HepG2 (cell line): ENCODE measurements around the gene SELENOV. TPM values are rescaled to one million over a fixed set of nuclear protein-coding genes. Genes with fewer than 3 reads are reported as not detected.

ENCODE experiments used
- ATAC-seq: fragments of 200-7000 bp; cut with Tn5 transposase; 3 replicates; pipeline ENCODE4 v1.9.1; 2020; ENCODE audit warnings: mild to moderate bottlenecking, moderate library complexity
- BruUV-seq: library from RNA; stranded (reverse); fragments of 400-500 nt; replicated peaks from 2 replicates; lab custom pipeline; 2021; lab: Mats Ljungman, UMichigan
- CTCF ChIA-PET: fragments of 300-600 bp; formaldehyde crosslinking; extraction: SDS; loops from one replicate; lab custom pipeline; 2021; ENCODE audit warnings: low total read pairs, inconsistent platforms, low intra/inter-chr PET ratio; lab: Yijun Ruan, JAX
- POLR2A ChIA-PET: fragments of 350-600 bp; sonication (Branson Sonifier 250); formaldehyde crosslinking; loops from one replicate; lab custom pipeline; 2020; ENCODE audit warnings: antibody characterized with exemption, inconsistent platforms; lab: Yijun Ruan, JAX
- DNase-seq: peaks from one replicate; pipeline ENCODE4 v3.0.0-alpha.2; 2015; ENCODE audit warnings: low spot score
- FAIRE-seq: peaks from 3 replicates; lab custom pipeline; 2011; peaks lifted over from hg19 to GRCh38; lab: Jason Lieb, UNC
- H2AFZ ChIP-seq: one replicate; pipeline ENCODE4 v1.6.1; 2011; ENCODE audit warnings: low read length, inconsistent platforms
- H3K27ac ChIP-seq: fragments of 300-600 bp; 3 replicates; pipeline ENCODE4 v1.8.0; 2011; ENCODE audit warnings: mixed run types, mild to moderate bottlenecking, mixed read lengths, low read length, inconsistent platforms; ENCODE audit not compliant: insufficient read depth; ENCODE audit errors: extremely low read length
- H3K27me3 ChIP-seq, 2 experiments: fragments of 200-600 bp in 1 of 2; 2 replicates in 1 of 2; 3 replicates in 1 of 2; pipeline versions ENCODE4 v1.6.0 to v1.8.0; 2011; ENCODE audit warnings: low read length in 2 of 2, mild to moderate bottlenecking in 2 of 2, moderate library complexity in 2 of 2, inconsistent platforms in 1 of 2; ENCODE audit not compliant: insufficient read depth in 2 of 2, control insufficient read depth in 1 of 2
- H3K36me3 ChIP-seq, 2 experiments: fragments of 200-600 bp in 1 of 2; replicated peaks in 1 of 2; 2 replicates in 1 of 2; 3 replicates in 1 of 2; pipeline versions ENCODE4 v1.5.1 to v1.8.0; 2011; ENCODE audit warnings: low read length in 2 of 2, inconsistent platforms in 1 of 2; ENCODE audit not compliant: insufficient read depth in 2 of 2, control insufficient read depth in 1 of 2
- H3K4me1 ChIP-seq: 2 replicates; pipeline ENCODE4 v1.5.1; 2012; ENCODE audit warnings: low read length, inconsistent platforms; ENCODE audit not compliant: insufficient read depth
- H3K4me2 ChIP-seq: 2 replicates; pipeline ENCODE4 v1.6.0; 2011; ENCODE audit warnings: low read depth, low read length, inconsistent platforms
- H3K4me3 ChIP-seq, 3 experiments: fragments of 200-600 bp in 1 of 3; sonication (generic), shearing (Covaris generic) in 1 of 3; replicated peaks in 1 of 3; 2 replicates each; pipeline ENCODE4 v1.5.1; 2011 to 2016; ENCODE audit warnings: low read length in 3 of 3, inconsistent platforms in 2 of 3, low read depth in 2 of 3, mild to moderate bottlenecking in 2 of 3, control low read depth in 1 of 3, mixed read lengths in 1 of 3; ENCODE audit not compliant: insufficient read depth in 1 of 3
- H3K79me2 ChIP-seq: one replicate; pipeline ENCODE4 v1.6.1; 2011; ENCODE audit warnings: low read length, inconsistent platforms; ENCODE audit not compliant: insufficient read depth
- H3K9ac ChIP-seq: 2 replicates; pipeline ENCODE4 v1.6.0; 2011; ENCODE audit warnings: mild to moderate bottlenecking, low read depth, low read length, inconsistent platforms; ENCODE audit not compliant: insufficient read depth
- H3K9me3 ChIP-seq: 2 replicates; pipeline ENCODE4 v1.5.1; 2012; ENCODE audit warnings: mild to moderate bottlenecking, low read length
- H4K20me1 ChIP-seq: 2 replicates; pipeline ENCODE4 v1.6.0; 2011; ENCODE audit warnings: inconsistent platforms, mild to moderate bottlenecking, low read length, moderate library complexity; ENCODE audit not compliant: insufficient read depth
- ATF3 ChIP-seq: sonication (generic); formaldehyde crosslinking; IDR thresholded peaks from 2 replicates; pipeline ENCODE4 v1.4.0; 2020; ENCODE audit warnings: missing genetic modification reagents
- CHD2 ChIP-seq: IDR thresholded peaks from 2 replicates; pipeline ENCODE4 v1.6.1; 2011; ENCODE audit warnings: low read depth, low read length, improper control_type of control experiment
- ESRRA ChIP-seq: sonication (generic); formaldehyde crosslinking; IDR thresholded peaks from 2 replicates; pipeline ENCODE4 v1.5.1; 2020; ENCODE audit warnings: mild to moderate bottlenecking, low read depth, missing genetic modification reagents
- HNF1A ChIP-seq, 2 experiments: sonication (generic) in 1 of 2; formaldehyde crosslinking in 1 of 2; IDR thresholded peaks; 2 replicates each; pipeline versions ENCODE4 v1.4.0 to v1.6.1; 2016 to 2020; ENCODE audit warnings: borderline replicate concordance in 1 of 2, low read depth in 1 of 2, mild to moderate bottlenecking in 1 of 2, missing genetic modification reagents in 1 of 2
- MXD4 ChIP-seq: IDR thresholded peaks from 2 replicates; pipeline ENCODE4 v1.6.1; 2016; ENCODE audit warnings: mild to moderate bottlenecking, missing biosample characterization, missing genetic modification reagents
- MYNN ChIP-seq: sonication (generic); formaldehyde crosslinking; IDR thresholded peaks from 2 replicates; pipeline ENCODE4 v1.4.0; 2020; ENCODE audit warnings: mild to moderate bottlenecking, low read depth, missing genetic modification reagents
- PPARG ChIP-seq: conservative IDR thresholded peaks from 2 replicates; pipeline ENCODE4 v1.6.1; 2016; ENCODE audit warnings: missing biosample characterization, missing genetic modification reagents
- ZNF317 ChIP-seq: sonication (generic); formaldehyde crosslinking; IDR thresholded peaks from 2 replicates; pipeline ENCODE4 v1.5.0; 2020; ENCODE audit warnings: mild to moderate bottlenecking, missing genetic modification reagents
- ZNF7 ChIP-seq: IDR thresholded peaks from 2 replicates; pipeline ENCODE4 v1.6.1; 2016; ENCODE audit warnings: missing biosample characterization, missing genetic modification reagents
- ZNF841 ChIP-seq: sonication (generic); formaldehyde crosslinking; IDR thresholded peaks from 2 replicates; pipeline ENCODE4 v1.8.1; 2023; ENCODE audit warnings: missing genetic modification reagents, borderline replicate concordance
- WGBS: methylation state at CpG from one replicate; pipeline ENCODE4 v1.1.6; 2017; ENCODE audit warnings: low lambda C conversion rate; 5-methylcytosine and 5-hydroxymethylcytosine counted together
- in situ Hi-C: cut with HindIII; loops from 2 replicates; pipeline ENCODE4 v1.10.0; 2017; ENCODE audit warnings: low pct_unique_long_range_greater_than_20kb; ENCODE audit not compliant: extremely low pct_ligation_motif_present
- intact Hi-C: fragments of 100-400 bp; cut with micrococcal nuclease; formaldehyde crosslinking; loops from one replicate; pipeline ENCODE4 v1.10.0; 2022; ENCODE audit not compliant: unreplicated experiment
- polyA plus RNA-seq, 8 experiments: library from polyadenylated mRNA; depleted of rRNA in 3 of 8; stranded (reverse) in 7 of 8; unstranded in 1 of 8; fragments of >200 nt; fragmentation: Illumina TruSeq in 4 of 8; extraction: Trizol in 4 of 8; gene quantifications; 2 replicates each; pipeline versions ENCODE4 v1.2.1 to v1.2.3, GENCODE V29; 2011 to 2016; ENCODE audit warnings: low read depth in 4 of 8, missing spikeins in 1 of 8, mixed read lengths in 1 of 8; ENCODE audit not compliant: insufficient read depth in 1 of 8
- total RNA-seq, 5 experiments: library from RNA; depleted of rRNA; stranded (reverse); fragments of >200 nt; fragmentation: Illumina TruSeq; extraction: Trizol; gene quantifications; 2 replicates each; pipeline ENCODE4 v1.2.3, GENCODE V29; 2016; ENCODE audit warnings: low read depth in 1 of 5

The SELENOV gene
- total and polyA plus RNA-seq, 2 of the 13 experiments (the other 11 are each of a cell fraction or from before 2014, with no cell fraction given): not detected

- no peak for TF ChIP-seq ATF3
Measured at GRCh38 chr19:39481676-39482075, 33.3 kb upstream of the SELENOV start (continued).

- BruUV-seq: no TSS peak
- Histone ChIP-seq H3K9me3 (no peaks in the 10 kb centered on the region), H3K4me1 (peaks cover 25% of the 10 kb centered on the region), H3K36me3 (peaks cover 18 to 41% of the 10 kb centered on the region in 2 experiments), H4K20me1 (no peaks in the 10 kb centered on the region), H3K27ac (no peak overlapping the region), H3K79me2 (peaks cover 18% of the 10 kb centered on the region), H3K4me2 (no peak overlapping the region), H2AFZ (no peak overlapping the region), H3K9ac (no peak overlapping the region), H3K27me3 (no peaks in the 10 kb centered on the region; a peak in 1 of 5 replicates), H3K4me3 (no peak overlapping the region)
- DNase-seq (no peak), FAIRE-seq (no peak), ATAC-seq (no peak)
- CTCF ChIA-PET: no interaction called here
- POLR2A ChIA-PET: no interaction called here
- intact Hi-C loops (no loop called here), in situ Hi-C loops (no loop called here)
- TF ChIP-seq ZNF317 (CRISPR knock-in tag): no peak
- TF ChIP-seq MXD4: no peak
- TF ChIP-seq ZNF7 (CRISPR knock-in tag): no peak
- no peak for TF ChIP-seq ESRRA (CRISPR knock-in tag)
- TF ChIP-seq CHD2: no peak
- no peak for TF ChIP-seq MYNN
- no peak for TF ChIP-seq PPARG (CRISPR knock-in tag)
- TF ChIP-seq HNF1A (IDR thresholded peaks at IDR 0.05; ENCODE audit: low read depth): no peak
- no peak for TF ChIP-seq HNF1A (CRISPR knock-in tag; IDR thresholded peaks at IDR 0.05; ENCODE audit: borderline replicate concordance)
- no peak for TF ChIP-seq ZNF841 (CRISPR knock-in tag)
- 96% methylated on average over 4 of the region's 6 CpGs for WGBS
Measured at GRCh38 chr19:39483141-39483540, 31.8 kb upstream of the SELENOV start.
